IMR-90 (cell line): ENCODE data around the gene FGF16.

Experiments used
- CTCF ChIP-seq: conservative IDR thresholded peaks from 2 replicates; pipeline ENCODE4 v1.5.1; 2012; ENCODE audit warnings: mild to moderate bottlenecking, low read depth, low read length, improper control_type of control experiment
- POLR2A ChIP-seq: IDR thresholded peaks from 2 replicates; pipeline ENCODE4 v1.6.1; 2012; ENCODE audit warnings: mild to moderate bottlenecking, low read depth, low read length
- RAD21 ChIP-seq: IDR thresholded peaks from 2 replicates; pipeline ENCODE4 v1.6.1; 2012; ENCODE audit warnings: low read length, improper control_type of control experiment
- RCOR1 ChIP-seq: IDR thresholded peaks from 2 replicates; pipeline ENCODE4 v1.6.1; 2012; ENCODE audit warnings: mild to moderate bottlenecking, low read length, improper control_type of control experiment; ENCODE audit not compliant: insufficient replicate concordance
- SMC3 ChIP-seq: fragments of 150-350 bp; IDR thresholded peaks from 2 replicates; pipeline ENCODE4 v1.6.1; 2016; ENCODE audit warnings: low read depth, mild to moderate bottlenecking, antibody characterized with exemption, low read length, moderate library complexity
- USF2 ChIP-seq: fragments of 150-350 bp; IDR thresholded peaks from 2 replicates; pipeline ENCODE4 v1.6.1; 2017; ENCODE audit warnings: mild to moderate bottlenecking, antibody characterized with exemption, low read length, low read depth

- TF ChIP-seq CTCF (no peak), POLR2A (no peak), SMC3 (no peak), RAD21 (no peak), RCOR1 (no peak), USF2 (no peak)
These were observed 5.7 kb upstream of the FGF16 start for GRCh38 chrX:77441479-77441878.
